ENCODE data around the gene BEAN1.

DNA sequence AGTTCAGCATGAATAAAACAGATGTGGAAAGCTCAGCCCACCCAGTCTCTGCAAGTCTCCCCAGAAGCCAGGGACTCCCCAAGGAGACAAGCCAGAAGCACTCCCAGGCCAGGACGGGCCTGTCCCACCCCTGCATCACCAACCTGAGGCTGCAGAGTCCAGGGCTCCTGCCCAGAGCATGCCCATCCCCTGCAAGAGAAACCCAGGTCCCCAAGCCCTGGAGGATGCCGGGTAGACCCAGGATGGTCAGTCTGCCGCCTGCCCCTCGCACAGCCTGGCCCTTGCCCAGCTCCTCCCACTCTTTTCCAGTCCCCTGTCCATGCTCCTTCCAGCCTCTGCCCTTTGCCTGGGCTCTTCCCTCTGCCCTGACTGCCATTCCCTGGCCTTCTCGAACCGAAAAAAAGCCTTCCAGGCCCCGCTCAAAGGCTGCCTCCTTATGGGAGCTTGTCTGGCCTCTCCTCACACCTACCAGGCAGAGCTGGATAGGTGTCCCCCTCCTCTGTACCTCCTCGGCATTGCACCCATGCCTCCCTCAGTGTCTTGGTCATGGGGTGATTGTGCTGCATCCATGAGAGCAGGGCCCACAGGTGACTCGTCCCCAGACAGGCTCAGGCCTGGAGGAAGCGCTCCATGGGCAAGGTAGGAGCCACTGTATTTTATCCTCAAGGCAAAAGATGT, 44.8 kb downstream of the BEAN1 start:
- TF ChIP-seq, protein P1, sequence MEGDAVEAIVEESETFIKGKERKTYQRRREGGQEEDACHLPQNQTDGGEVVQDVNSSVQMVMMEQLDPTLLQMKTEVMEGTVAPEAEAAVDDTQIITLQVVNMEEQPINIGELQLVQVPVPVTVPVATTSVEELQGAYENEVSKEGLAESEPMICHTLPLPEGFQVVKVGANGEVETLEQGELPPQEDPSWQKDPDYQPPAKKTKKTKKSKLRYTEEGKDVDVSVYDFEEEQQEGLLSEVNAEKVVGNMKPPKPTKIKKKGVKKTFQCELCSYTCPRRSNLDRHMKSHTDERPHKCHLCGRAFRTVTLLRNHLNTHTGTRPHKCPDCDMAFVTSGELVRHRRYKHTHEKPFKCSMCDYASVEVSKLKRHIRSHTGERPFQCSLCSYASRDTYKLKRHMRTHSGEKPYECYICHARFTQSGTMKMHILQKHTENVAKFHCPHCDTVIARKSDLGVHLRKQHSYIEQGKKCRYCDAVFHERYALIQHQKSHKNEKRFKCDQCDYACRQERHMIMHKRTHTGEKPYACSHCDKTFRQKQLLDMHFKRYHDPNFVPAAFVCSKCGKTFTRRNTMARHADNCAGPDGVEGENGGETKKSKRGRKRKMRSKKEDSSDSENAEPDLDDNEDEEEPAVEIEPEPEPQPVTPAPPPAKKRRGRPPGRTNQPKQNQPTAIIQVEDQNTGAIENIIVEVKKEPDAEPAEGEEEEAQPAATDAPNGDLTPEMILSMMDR (IDR thresholded peaks at IDR 0.05; ENCODE audit: borderline replicate concordance, extremely low read depth, low read length, poor library complexity, severe bottlenecking), result peak; percentile 5
- TF ChIP-seq EZH2 (IDR thresholded peaks at IDR 0.05; ENCODE audit: borderline replicate concordance, low read depth, low read length, severe bottlenecking), result no peak
